Natural killer cell (primary cell): ENCODE measurements around the gene TEX264. TPM values are rescaled to one million over a fixed set of nuclear protein-coding genes. Genes with fewer than 3 reads are reported as not detected.

Source experiments
- total RNA-seq, 4 donors: library from RNA; stranded (reverse); fragments of 120-200 nt in 1 of 4; gene quantifications; one replicate each; pipeline versions ENCODE4 v1.2.3 to v1.2.4, GENCODE V29; 2013 to 2022

The TEX264 gene
- total RNA-seq, 3 donors from 2014 or later (not counting 1 experiment from before 2014, with no cell fraction given): 41.1 to 46.8 (median 45.4) TPM

Other genes with a start within 250 kb of the TEX264 start
- gene DCAF1, start 171.2 kb upstream of the TEX264 start, total RNA-seq: 10 to 100 TPM; 21.8 to 26.9 (median 23.4) TPM
- gene RAD54L2, start 132.5 kb upstream of the TEX264 start, total RNA-seq: 10 to 100 TPM; 49.7 to 59.1 (median 57.9) TPM
- gene GRM2, start 35.8 kb downstream of the TEX264 start, total RNA-seq: 1 to 10 TPM; 5.6 to 8.0 (median 7.4) TPM
- not detected for gene IQCF6, start 108.0 kb downstream of the TEX264 start, total RNA-seq
- gene IQCF2, start 190.4 kb downstream of the TEX264 start, total RNA-seq: not detected
- gene IQCF5, start 204.3 kb downstream of the TEX264 start, total RNA-seq: not detected
- not detected for gene IQCF1, start 232.1 kb downstream of the TEX264 start, total RNA-seq